Measurements from ENCODE around the gene HS2ST1. TPM values are rescaled to one million over a fixed set of nuclear protein-coding genes. Genes with fewer than 3 reads are reported as not detected.

The HS2ST1 gene
- total and polyA plus RNA-seq, 7 donors = 2.4 to 13.7 (median 10.0) TPM

DNA sequence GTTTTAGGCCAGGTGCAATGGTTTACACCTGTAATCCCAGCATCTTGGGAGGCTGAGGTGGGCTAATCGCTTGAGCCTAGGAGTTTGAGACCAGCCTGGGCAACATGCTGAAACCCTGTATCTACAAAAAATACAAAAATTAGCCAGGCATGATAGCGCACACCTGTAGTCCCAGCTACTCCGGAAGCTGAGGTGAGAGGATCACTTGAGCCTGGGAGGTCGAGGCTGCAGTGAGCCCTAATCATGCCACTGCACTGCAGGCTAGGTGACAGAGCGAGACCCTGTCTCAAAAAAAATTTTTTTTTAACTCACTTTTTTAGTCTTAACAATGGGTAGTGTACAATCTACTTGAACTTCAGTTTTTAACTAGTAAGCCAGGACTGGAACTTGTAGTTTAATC is 137.5 kb downstream of the HS2ST1 start:
- H3K4me1 ChIP-seq = no peaks in the 10 kb centered on the region
- 93 to 96% methylated on average over 5 of the region's 5 CpGs for WGBS, 2 donors

DNA sequence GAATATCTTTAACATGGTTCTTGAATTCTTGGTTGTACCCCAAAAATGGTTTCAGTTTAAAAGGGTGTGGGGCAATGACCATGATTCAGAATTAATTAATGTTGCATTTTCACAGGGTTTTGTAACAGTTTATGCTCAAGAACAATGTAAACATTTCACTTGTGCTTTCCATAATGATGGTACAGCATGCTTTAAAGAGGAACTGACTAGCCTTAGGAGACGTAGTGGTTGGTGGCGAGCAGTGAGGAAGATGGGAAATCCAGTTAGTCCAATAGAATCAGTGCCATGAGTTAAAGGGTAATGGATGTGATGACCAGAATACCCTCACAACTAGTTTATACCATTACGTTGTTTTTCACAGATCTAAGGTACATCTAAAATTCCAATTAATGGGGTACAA is 138.0 kb downstream of the HS2ST1 start:
- intact Hi-C loops (cut with DNase I) = no loop called here
- TF ChIP-seq, protein P1, sequence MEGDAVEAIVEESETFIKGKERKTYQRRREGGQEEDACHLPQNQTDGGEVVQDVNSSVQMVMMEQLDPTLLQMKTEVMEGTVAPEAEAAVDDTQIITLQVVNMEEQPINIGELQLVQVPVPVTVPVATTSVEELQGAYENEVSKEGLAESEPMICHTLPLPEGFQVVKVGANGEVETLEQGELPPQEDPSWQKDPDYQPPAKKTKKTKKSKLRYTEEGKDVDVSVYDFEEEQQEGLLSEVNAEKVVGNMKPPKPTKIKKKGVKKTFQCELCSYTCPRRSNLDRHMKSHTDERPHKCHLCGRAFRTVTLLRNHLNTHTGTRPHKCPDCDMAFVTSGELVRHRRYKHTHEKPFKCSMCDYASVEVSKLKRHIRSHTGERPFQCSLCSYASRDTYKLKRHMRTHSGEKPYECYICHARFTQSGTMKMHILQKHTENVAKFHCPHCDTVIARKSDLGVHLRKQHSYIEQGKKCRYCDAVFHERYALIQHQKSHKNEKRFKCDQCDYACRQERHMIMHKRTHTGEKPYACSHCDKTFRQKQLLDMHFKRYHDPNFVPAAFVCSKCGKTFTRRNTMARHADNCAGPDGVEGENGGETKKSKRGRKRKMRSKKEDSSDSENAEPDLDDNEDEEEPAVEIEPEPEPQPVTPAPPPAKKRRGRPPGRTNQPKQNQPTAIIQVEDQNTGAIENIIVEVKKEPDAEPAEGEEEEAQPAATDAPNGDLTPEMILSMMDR (IDR thresholded peaks at IDR 0.05) = no peak
- TF ChIP-seq POLR2A (IDR thresholded peaks at IDR 0.05) (no peak), POLR2AphosphoS5 (IDR thresholded peaks at IDR 0.05) (no peak), EP300 (IDR thresholded peaks at IDR 0.05) (no peak)
- H3K36me3 ChIP-seq = no peaks in the 10 kb centered on the region
- H3K4me3 ChIP-seq = no peak overlapping the region
- DNase-seq = no peak
- no peaks in the 10 kb centered on the region for H3K9me3 ChIP-seq
- H3K27me3 ChIP-seq = no peaks in the 10 kb centered on the region
- H3K27ac ChIP-seq = no peak overlapping the region
- WGBS, 2 donors = 87 to 97% methylated on average over 3 of the region's 3 CpGs
- H3K4me1 ChIP-seq = no peaks in the 10 kb centered on the region

More for the DNA sequence above, 137.5 kb downstream of the HS2ST1 start:
- no peaks in the 10 kb centered on the region for H3K27me3 ChIP-seq
- no peak overlapping the region for H3K4me3 ChIP-seq
- H3K27ac ChIP-seq = no peak overlapping the region
- TF ChIP-seq EP300 (IDR thresholded peaks at IDR 0.05) (no peak), POLR2AphosphoS5 (IDR thresholded peaks at IDR 0.05) (no peak)
- TF ChIP-seq, protein P1 (IDR thresholded peaks at IDR 0.05) = no peak
- no peaks in the 10 kb centered on the region for H3K9me3 ChIP-seq
- DNase-seq = no peak
- no peaks in the 10 kb centered on the region for H3K36me3 ChIP-seq
- intact Hi-C loops (cut with DNase I) = no loop called here

DNA sequence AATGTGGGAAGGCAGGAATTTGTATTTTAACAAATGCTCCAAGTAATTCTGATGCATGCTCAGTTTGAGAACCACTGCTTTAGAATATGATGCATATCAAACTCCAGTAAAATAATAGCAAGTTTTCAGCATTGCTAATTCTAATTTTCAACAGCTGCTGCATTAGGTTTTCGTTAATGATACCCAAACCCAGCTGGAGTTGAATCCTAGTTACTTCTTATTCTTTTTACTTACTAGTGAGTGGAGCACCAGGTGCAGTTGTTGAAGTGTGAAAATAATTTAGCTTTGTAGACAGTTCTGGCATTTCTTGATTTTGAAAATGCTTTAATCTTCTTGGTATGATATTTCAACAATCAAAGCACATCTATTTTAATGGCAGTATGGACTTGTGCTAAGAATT is 138.5 kb downstream of the HS2ST1 start:
- no peaks in the 10 kb centered on the region for H3K9me3 ChIP-seq
- no peaks in the 10 kb centered on the region for H3K4me1 ChIP-seq
- H3K27ac ChIP-seq = no peak overlapping the region
- no peaks in the 10 kb centered on the region for H3K36me3 ChIP-seq
- intact Hi-C loops (cut with DNase I) = no loop called here
- H3K27me3 ChIP-seq = no peaks in the 10 kb centered on the region
- DNase-seq = no peak
- H3K4me3 ChIP-seq = no peak overlapping the region
- WGBS, 2 donors = 81 to 98% methylated on average over 1 of the region's 1 CpG
- TF ChIP-seq EP300 (IDR thresholded peaks at IDR 0.05) (no peak), POLR2A (IDR thresholded peaks at IDR 0.05) (no peak), POLR2AphosphoS5 (IDR thresholded peaks at IDR 0.05) (no peak)
- TF ChIP-seq, protein P1 (IDR thresholded peaks at IDR 0.05) = no peak

DNA sequence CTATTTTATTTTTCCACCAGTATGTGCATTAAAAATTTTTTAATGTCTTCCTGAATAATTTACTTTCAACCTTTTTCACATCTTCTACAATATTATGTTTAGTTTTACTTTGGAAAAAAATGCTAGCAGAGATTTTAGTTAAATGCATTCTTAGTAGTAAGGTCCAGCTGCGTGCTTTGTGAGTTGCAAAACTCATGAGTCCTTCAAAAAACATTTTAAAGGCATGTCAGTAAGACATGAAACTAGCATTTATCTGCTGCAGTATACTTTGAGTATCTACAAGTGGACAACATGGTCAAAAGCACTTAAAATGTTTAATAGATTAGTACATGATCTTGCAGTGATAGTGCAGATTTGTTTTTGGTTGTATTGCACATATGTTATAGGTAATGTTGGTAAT is 139.0 kb downstream of the HS2ST1 start:
- Histone ChIP-seq H3K27ac (no peak overlapping the region), H3K27me3 (no peaks in the 10 kb centered on the region), H3K4me3 (no peak overlapping the region), H3K9me3 (no peaks in the 10 kb centered on the region), H3K4me1 (peaks cover 0 to 3% (median 0%) of the 10 kb centered on the region in 4 donors), H3K36me3 (no peaks in the 10 kb centered on the region)
- no peak for DNase-seq
- WGBS, 2 donors = 92 to 96% methylated on average over 1 of the region's 1 CpG
- intact Hi-C loops (cut with DNase I) = no loop called here
- TF ChIP-seq POLR2A (IDR thresholded peaks at IDR 0.05) (no peak), POLR2AphosphoS5 (IDR thresholded peaks at IDR 0.05) (no peak), EP300 (IDR thresholded peaks at IDR 0.05) (no peak)
- TF ChIP-seq, protein P1 (IDR thresholded peaks at IDR 0.05) = no peak

DNA sequence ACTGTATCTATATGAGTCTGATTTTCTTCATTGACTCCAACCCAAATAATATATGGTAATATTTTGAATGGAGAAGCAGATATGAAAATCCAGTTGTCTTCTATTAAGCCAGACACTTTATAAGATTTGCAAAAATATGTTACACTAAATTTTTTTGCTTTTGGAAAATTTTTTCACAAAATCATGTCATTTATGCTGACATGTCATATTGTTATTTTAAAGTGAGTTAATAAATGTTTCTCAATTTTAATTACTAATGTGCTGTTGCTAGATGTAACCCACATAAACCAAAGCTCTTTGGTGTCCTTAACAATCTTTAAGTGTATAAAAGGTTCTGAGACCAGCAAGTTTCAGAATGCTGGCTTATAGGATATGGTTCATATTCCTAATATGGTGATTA is 142.5 kb downstream of the HS2ST1 start:
- no peak for DNase-seq
- H3K4me3 ChIP-seq = no peak overlapping the region
- H3K36me3 ChIP-seq = no peaks in the 10 kb centered on the region
- H3K27ac ChIP-seq = no peak overlapping the region
- no peaks in the 10 kb centered on the region for H3K27me3 ChIP-seq
- no peaks in the 10 kb centered on the region for H3K9me3 ChIP-seq
- intact Hi-C loops (cut with DNase I) = no loop called here
- TF ChIP-seq POLR2A (IDR thresholded peaks at IDR 0.05) (no peak), EP300 (IDR thresholded peaks at IDR 0.05) (no peak), POLR2AphosphoS5 (IDR thresholded peaks at IDR 0.05) (no peak)
- TF ChIP-seq, protein P1 (IDR thresholded peaks at IDR 0.05) = no peak
- peaks cover 0 to 3% (median 0%) of the 10 kb centered on the region in 4 donors for H3K4me1 ChIP-seq

All from sigmoid colon (tissue), 7 donors.